ENCODE measurements around the gene TEX50.

- TF ChIP-seq CTCF (IDR thresholded peaks at IDR 0.05; ENCODE audit: extremely low read depth in 1 of 2, insufficient read depth in 1 of 2, low read depth in 1 of 2, low read length in 2 of 2), result no peak
- TF ChIP-seq POLR2A (IDR thresholded peaks at IDR 0.05; ENCODE audit: low read depth, low read length), result no peak
- TF ChIP-seq EZH2 (IDR thresholded peaks at IDR 0.05; ENCODE audit: borderline replicate concordance, low read depth, low read length, severe bottlenecking), result no peak
Observed at GRCh38 chr1:173639102-173639501, 4.0 kb downstream of the TEX50 start.
